Stimulated activated CD4-positive, alpha-beta T cell treated with anti-CD3 and anti-CD28 coated beads, Interleukin-15, amount 100 ng/mL, for 24 hours (primary cell): ENCODE data around the gene SHPK.

Experiments
- DNase-seq: peaks from one replicate; pipeline ENCODE4 v3.0.0-alpha.2; 2020

SHPK gene

GRCh38 chr17:3626831-3627768, 8.9 kb downstream of the SHPK start:
- no peak for DNase-seq

GRCh38 chr17:3622977-3623594, 13.0 kb downstream of the SHPK start:
- no peak for DNase-seq

- no peak for DNase-seq
Observed at GRCh38 chr17:3621146-3621720, 14.8 kb downstream of the SHPK start.

- DNase-seq = no peak
Observed at GRCh38 chr17:3615160-3615870, 20.7 kb downstream of the SHPK start.

GRCh38 chr17:3613124-3613523, 22.9 kb downstream of the SHPK start:
- DNase-seq = no peak

- DNase-seq = no peak
Observed at GRCh38 chr17:3610523-3610922, 25.5 kb downstream of the SHPK start.

- DNase-seq = no peak
Observed at GRCh38 chr17:3609689-3610088, 26.4 kb downstream of the SHPK start.

GRCh38 chr17:3603870-3604259, 32.2 kb downstream of the SHPK start:
- DNase-seq = no peak

- no peak for DNase-seq
Observed at GRCh38 chr17:3603119-3603869, 32.8 kb downstream of the SHPK start.

GRCh38 chr17:3602499-3602898, 33.6 kb downstream of the SHPK start:
- DNase-seq = peak; percentile 45

- no peak for DNase-seq
Observed at GRCh38 chr17:3600529-3601205, 35.4 kb downstream of the SHPK start.

- no peak for DNase-seq
Observed at GRCh38 chr17:3598078-3598477, 38.0 kb downstream of the SHPK start.

- no peak for DNase-seq
Observed at GRCh38 chr17:3596804-3597464, 39.1 kb downstream of the SHPK start.

- DNase-seq = no peak
Observed at GRCh38 chr17:3594976-3595375, 41.1 kb downstream of the SHPK start.

GRCh38 chr17:3594051-3594800, 41.8 kb downstream of the SHPK start:
- no peak for DNase-seq

- no peak for DNase-seq
Observed at GRCh38 chr17:3593384-3593783, 42.7 kb downstream of the SHPK start.

- no peak for DNase-seq
Observed at GRCh38 chr17:3592216-3592860, 43.7 kb downstream of the SHPK start.

- no peak for DNase-seq
Observed at GRCh38 chr17:3590768-3591167, 45.3 kb downstream of the SHPK start.

- DNase-seq = no peak
Observed at GRCh38 chr17:3590231-3590630, 45.8 kb downstream of the SHPK start.

- no peak for DNase-seq
Observed at GRCh38 chr17:3589784-3590183, 46.3 kb downstream of the SHPK start.
